Gastroesophageal sphincter (tissue), 3 donors: ENCODE data around the gene CHDH.

Source experiments
- CTCF ChIP-seq, 4 experiments: fragments of 200-600 bp in 2 of 4; fragments of 450-650 bp in 2 of 4; sonication (generic) in 1 of 4; IDR thresholded peaks; one replicate each; pipeline ENCODE4 v1.5.1; 2017 to 2019; ENCODE audit warnings: antibody characterized with exemption in 4 of 4, mild to moderate bottlenecking in 2 of 4, moderate library complexity in 2 of 4
- EP300 ChIP-seq: sonication (generic); formaldehyde crosslinking; IDR thresholded peaks from one replicate; pipeline ENCODE4 v1.6.1; 2017; ENCODE audit warnings: antibody characterized with exemption, mild to moderate bottlenecking
- POLR2A ChIP-seq, 2 donors: fragments of 450-650 bp; IDR thresholded peaks; one replicate each; pipeline ENCODE4 v1.6.1; 2017; ENCODE audit warnings: antibody characterized with exemption in 2 of 2, mild to moderate bottlenecking in 2 of 2, moderate library complexity in 1 of 2
- POLR2AphosphoS5 ChIP-seq: sonication (generic); formaldehyde crosslinking; IDR thresholded peaks from one replicate; pipeline ENCODE4 v1.6.1; 2017; ENCODE audit warnings: antibody characterized with exemption

DNA sequence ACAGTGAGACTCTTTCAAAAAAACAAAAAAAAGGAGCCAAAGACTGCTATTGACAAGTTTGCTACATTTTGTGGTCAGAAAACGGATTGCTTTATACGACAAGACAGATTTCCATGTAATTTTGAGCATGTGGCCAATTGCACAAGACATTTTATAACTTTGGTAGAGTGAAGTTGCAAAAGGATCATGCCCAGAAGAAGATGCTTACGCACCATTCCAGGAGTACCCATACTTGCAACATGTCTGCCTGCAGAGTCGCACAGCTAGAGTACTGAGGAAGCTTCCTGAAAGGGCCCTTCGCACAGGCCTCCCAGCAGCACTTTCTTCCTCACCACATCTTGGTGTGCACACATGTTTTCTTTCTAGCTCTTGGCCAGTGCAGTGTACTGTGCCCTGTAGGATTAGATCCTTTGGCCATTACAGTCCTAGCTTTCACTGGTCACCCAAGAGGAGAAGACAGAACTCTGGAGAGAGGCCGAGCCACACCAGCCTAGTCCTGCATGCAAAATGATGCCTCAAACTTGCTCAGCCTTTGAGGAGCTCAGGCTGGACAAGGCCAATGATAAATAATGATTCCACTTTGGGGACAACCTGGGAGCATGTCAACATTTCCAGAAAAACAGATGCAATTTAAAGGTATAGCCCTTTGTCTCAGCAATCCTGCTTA lies 11.7 kb downstream of the CHDH start:
- no peak for TF ChIP-seq CTCF (IDR thresholded peaks at IDR 0.05)
- no peak for TF ChIP-seq POLR2AphosphoS5
- TF ChIP-seq EP300, result no peak
- no peak for TF ChIP-seq POLR2A (IDR thresholded peaks at IDR 0.05)
